Mesenchymal stem cell (in vitro differentiated cells and primary cell): ENCODE measurements around the gene RSAD1.

Experiments used
- DNase-seq: peaks from one replicate; pipeline ENCODE4 v3.0.0-alpha.2; 2013
- H2AFZ ChIP-seq: one replicate; pipeline ENCODE4 v1.6.1; 2013; ENCODE audit warnings: low read depth, mild to moderate bottlenecking, control low read depth, inconsistent platforms, low read length, moderate library complexity
- H2AK5ac ChIP-seq: 2 replicates; pipeline ENCODE4 v1.6.1; 2013; ENCODE audit warnings: low read length, moderate library complexity, mild to moderate bottlenecking, inconsistent platforms; ENCODE audit not compliant: severe bottlenecking
- H2BK120ac ChIP-seq: one replicate; pipeline ENCODE4 v1.6.1; 2013; ENCODE audit warnings: low read depth, mild to moderate bottlenecking, inconsistent platforms, low read length, moderate library complexity
- H2BK12ac ChIP-seq, 2 experiments: one replicate each; pipeline ENCODE4 v1.6.1; 2013; ENCODE audit warnings: inconsistent platforms in 2 of 2, low read length in 2 of 2, mild to moderate bottlenecking in 2 of 2, moderate library complexity in 2 of 2, control low read depth in 1 of 2
- H2BK15ac ChIP-seq: one replicate; pipeline ENCODE4 v1.6.1; 2013; ENCODE audit warnings: mild to moderate bottlenecking, low read depth, inconsistent platforms; ENCODE audit not compliant: poor library complexity, severe bottlenecking
- H2BK5ac ChIP-seq: 2 replicates; pipeline ENCODE4 v1.6.1; 2013; ENCODE audit warnings: low read depth, mild to moderate bottlenecking, low read length, control low read depth, inconsistent platforms; ENCODE audit not compliant: poor library complexity, severe bottlenecking
- H3K14ac ChIP-seq, 2 experiments: one replicate each; pipeline ENCODE4 v1.6.1; 2013; ENCODE audit warnings: inconsistent platforms in 2 of 2, low read length in 2 of 2, control low read depth in 1 of 2, mild to moderate bottlenecking in 1 of 2, moderate library complexity in 1 of 2
- H3K18ac ChIP-seq, 2 experiments: one replicate each; pipeline ENCODE4 v1.6.1; 2013; ENCODE audit warnings: inconsistent platforms in 2 of 2, low read length in 2 of 2, control low read depth in 1 of 2, low read depth in 1 of 2, mild to moderate bottlenecking in 1 of 2
- H3K23ac ChIP-seq, 2 experiments: one replicate each; pipeline ENCODE4 v1.6.1; 2013; ENCODE audit warnings: inconsistent platforms in 2 of 2, low read length in 2 of 2, mild to moderate bottlenecking in 2 of 2, moderate library complexity in 2 of 2, control low read depth in 1 of 2
- H3K27ac ChIP-seq: 2 replicates; pipeline ENCODE4 v1.5.1; 2013; ENCODE audit warnings: mild to moderate bottlenecking, moderate library complexity, low read length, control low read depth, inconsistent platforms; ENCODE audit not compliant: poor library complexity, severe bottlenecking
- H3K27me3 ChIP-seq, 2 experiments: 2 replicates each; pipeline versions ENCODE4 v1.6.1 to v1.7.0; 2013; ENCODE audit warnings: low read length in 2 of 2, mild to moderate bottlenecking in 2 of 2, moderate library complexity in 2 of 2, control low read depth in 1 of 2, inconsistent platforms in 1 of 2; ENCODE audit not compliant: control insufficient read depth in 1 of 2, insufficient read depth in 1 of 2
- H3K36me3 ChIP-seq, 2 experiments: 2 replicates each; pipeline versions ENCODE4 v1.6.1 to v1.7.0; 2013; ENCODE audit warnings: low read length in 2 of 2, control low read depth in 1 of 2, inconsistent platforms in 1 of 2, low read depth in 1 of 2, mild to moderate bottlenecking in 1 of 2; ENCODE audit not compliant: insufficient read depth in 2 of 2, control insufficient read depth in 1 of 2
- H3K4ac ChIP-seq, 2 experiments: one replicate each; pipeline ENCODE4 v1.6.1; 2013; ENCODE audit warnings: inconsistent platforms in 2 of 2, low read length in 2 of 2, mild to moderate bottlenecking in 2 of 2, moderate library complexity in 2 of 2, control low read depth in 1 of 2, low read depth in 1 of 2
- H3K4me1 ChIP-seq: 2 replicates; pipeline ENCODE4 v1.6.1; 2013; ENCODE audit warnings: low read depth, low read length, control low read depth; ENCODE audit not compliant: control insufficient read depth, insufficient read depth
- H3K4me2 ChIP-seq: 2 replicates; pipeline ENCODE4 v1.6.1; 2013; ENCODE audit warnings: low read length, mild to moderate bottlenecking, inconsistent platforms; ENCODE audit not compliant: poor library complexity, severe bottlenecking
- H3K4me3 ChIP-seq, 2 experiments: 2 replicates each; pipeline versions ENCODE4 v1.5.1 to v1.7.0; 2013; ENCODE audit warnings: low read length in 2 of 2, mild to moderate bottlenecking in 2 of 2, control low read depth in 1 of 2, low read depth in 1 of 2; ENCODE audit not compliant: insufficient read depth in 1 of 2
- H3K79me1 ChIP-seq: replicated peaks from 2 replicates; pipeline ENCODE4 v1.6.1; 2013; ENCODE audit warnings: mild to moderate bottlenecking, control low read depth, low read length, inconsistent platforms; ENCODE audit not compliant: poor library complexity, severe bottlenecking
- H3K9ac ChIP-seq: 2 replicates; pipeline ENCODE4 v1.7.0; 2013; ENCODE audit warnings: mild to moderate bottlenecking, low read length, moderate library complexity
- H3K9me3 ChIP-seq: 2 replicates; pipeline ENCODE4 v1.7.0; 2013; ENCODE audit warnings: mild to moderate bottlenecking, low read length; ENCODE audit not compliant: control insufficient read depth
- H4K8ac ChIP-seq: one replicate; pipeline ENCODE4 v1.6.1; 2013; ENCODE audit warnings: inconsistent platforms, mild to moderate bottlenecking, low read length, moderate library complexity
- H4K91ac ChIP-seq: one replicate; pipeline ENCODE4 v1.6.1; 2013; ENCODE audit warnings: mild to moderate bottlenecking, low read length, inconsistent platforms
- WGBS: methylation state at CpG from one replicate; pipeline ENCODE4 v1.1.7; 2013; ENCODE audit warnings: mixed read lengths; 5-methylcytosine and 5-hydroxymethylcytosine counted together

RSAD1 gene

GRCh38 chr17:50477976-50478375 is 684 bp upstream of the RSAD1 start:
- Histone ChIP-seq H3K4me2 (peak overlapping the region; percentile 68), H3K4me3 (peak overlapping the region in 1 of 2 experiments; percentile 98), H3K36me3 (peaks cover 18 to 24% of the 10 kb centered on the region in 2 experiments), H3K4me1 (peaks cover 12% of the 10 kb centered on the region), H3K79me1 (peaks cover 15% of the 10 kb centered on the region), H4K91ac (no peak overlapping the region), H3K9ac (peak overlapping the region; percentile 96), H2BK5ac (no peak overlapping the region), H3K9me3 (no peaks in the 10 kb centered on the region), H2AK5ac (no peak overlapping the region), H3K4ac (peak overlapping the region in 1 of 2 experiments; percentile 1), H2BK12ac (peak overlapping the region in 1 of 2 experiments; percentile 51), H3K23ac (no peak overlapping the region), H4K8ac (peak overlapping the region; percentile 41), H2AFZ (peak overlapping the region; percentile 83), H2BK15ac (no peak overlapping the region), H3K14ac (no peak overlapping the region), H3K27me3 (peaks cover 0 to 10% of the 10 kb centered on the region in 2 experiments), H3K18ac (peak overlapping the region in 1 of 2 experiments; percentile 79), H3K27ac (peak overlapping the region; percentile 69), H2BK120ac (no peak overlapping the region)
- peak; percentile 17 for DNase-seq
- 86% methylated on average over 7 of the region's 7 CpGs for WGBS

GRCh38 chr17:50479522-50480141 is 972 bp downstream of the RSAD1 start:
- Histone ChIP-seq H2AFZ (no peak overlapping the region), H4K91ac (no peak overlapping the region), H3K36me3 (peaks cover 29 to 31% of the 10 kb centered on the region in 2 experiments), H2BK15ac (no peak overlapping the region), H3K9ac (peak overlapping the region; percentile 96), H3K23ac (no peak overlapping the region), H2BK5ac (no peak overlapping the region), H3K4me3 (peak overlapping the region; percentile 28 to 98), H3K27ac (no peak overlapping the region), H3K18ac (no peak overlapping the region), H2BK120ac (no peak overlapping the region), H3K27me3 (peaks cover 0 to 4% of the 10 kb centered on the region in 2 experiments), H3K4ac (peak overlapping the region in 1 of 2 experiments; percentile 9), H4K8ac (no peak overlapping the region), H3K14ac (no peak overlapping the region), H3K79me1 (peaks cover 25% of the 10 kb centered on the region), H2BK12ac (no peak overlapping the region), H3K4me1 (peaks cover 12% of the 10 kb centered on the region), H3K4me2 (peak overlapping the region; percentile 93), H3K9me3 (no peaks in the 10 kb centered on the region), H2AK5ac (peak overlapping the region; percentile 16)
- WGBS: 19% methylated on average over 18 of the region's 19 CpGs
- DNase-seq: peak; percentile 90

GRCh38 chr17:50480142-50480764 is 1.6 kb downstream of the RSAD1 start:
- Histone ChIP-seq H3K4me1 (peaks cover 12% of the 10 kb centered on the region), H2AFZ (no peak overlapping the region), H3K36me3 (peaks cover 33 to 34% of the 10 kb centered on the region in 2 experiments)

DNA sequence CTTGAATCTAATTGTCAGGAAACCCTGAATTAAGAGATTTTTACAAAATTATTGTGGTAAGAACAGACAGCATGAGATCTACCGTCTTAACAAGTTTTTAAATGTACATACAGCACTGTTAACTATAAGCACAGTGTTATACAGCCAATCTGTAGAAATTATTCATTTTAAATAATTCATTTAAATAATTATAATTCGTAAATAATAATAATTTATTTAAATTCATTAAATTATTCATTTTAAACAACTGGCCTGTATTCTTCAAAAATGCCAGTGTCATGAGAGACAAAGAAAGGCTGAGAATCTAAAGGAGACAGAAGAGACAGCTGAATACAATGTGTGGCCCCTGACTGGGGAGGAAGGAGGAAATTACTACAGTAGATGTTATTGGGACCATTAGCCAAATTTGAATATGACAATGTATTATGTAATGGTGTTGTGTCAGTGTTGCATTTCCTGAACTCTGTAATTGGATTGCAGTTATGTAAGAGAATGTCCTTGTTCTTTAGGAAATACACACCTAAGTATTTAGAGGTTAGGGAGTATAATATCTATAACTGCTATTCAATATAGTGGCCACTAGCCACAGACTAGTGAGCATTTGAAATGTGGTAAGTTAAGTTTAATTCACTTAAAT is 2.3 kb downstream of the RSAD1 start:
- peaks cover 25% of the 10 kb centered on the region for H3K79me1 ChIP-seq
- H3K27ac ChIP-seq: no peak overlapping the region
- no peak overlapping the region for H4K91ac ChIP-seq
- no peak overlapping the region for H3K4me3 ChIP-seq
- H3K9ac ChIP-seq: peak overlapping the region; percentile 96
- H2BK15ac ChIP-seq: no peak overlapping the region
- H3K4ac ChIP-seq: no peak overlapping the region
- H2BK5ac ChIP-seq: no peak overlapping the region
- H3K27me3 ChIP-seq: peaks cover 0 to 4% of the 10 kb centered on the region in 2 experiments
- no peak overlapping the region for H3K4me2 ChIP-seq
- no peak overlapping the region for H3K18ac ChIP-seq
- DNase-seq: no peak
- no peak overlapping the region for H3K14ac ChIP-seq
- no peak overlapping the region for H2AK5ac ChIP-seq
- no peaks in the 10 kb centered on the region for H3K9me3 ChIP-seq
- H3K4me1 ChIP-seq: peaks cover 12% of the 10 kb centered on the region
- WGBS: no CpG with 5 or more reads among the region's 2 CpGs
- H3K23ac ChIP-seq: no peak overlapping the region
- no peak overlapping the region for H4K8ac ChIP-seq
- H2BK12ac ChIP-seq: no peak overlapping the region
- H3K36me3 ChIP-seq: peaks cover 38 to 40% of the 10 kb centered on the region in 2 experiments
- H2BK120ac ChIP-seq: no peak overlapping the region
- no peak overlapping the region for H2AFZ ChIP-seq

More at GRCh38 chr17:50480142-50480764, 1.6 kb downstream of the RSAD1 start:
- no peak overlapping the region for H4K8ac ChIP-seq
- H2AK5ac ChIP-seq: peak overlapping the region; percentile 16
- no peaks in the 10 kb centered on the region for H3K9me3 ChIP-seq
- H2BK5ac ChIP-seq: no peak overlapping the region
- peaks cover 0 to 4% of the 10 kb centered on the region in 2 experiments for H3K27me3 ChIP-seq
- H3K4me3 ChIP-seq: peak overlapping the region in 1 of 2 experiments; percentile 98
- H2BK12ac ChIP-seq: no peak overlapping the region
- peak overlapping the region; percentile 93 for H3K4me2 ChIP-seq
- peak overlapping the region; percentile 96 for H3K9ac ChIP-seq
- no peak overlapping the region for H2BK120ac ChIP-seq
- no peak overlapping the region for H4K91ac ChIP-seq
- no peak overlapping the region for H3K23ac ChIP-seq
- H3K14ac ChIP-seq: no peak overlapping the region
- H3K27ac ChIP-seq: no peak overlapping the region
- DNase-seq: no peak
- peaks cover 25% of the 10 kb centered on the region for H3K79me1 ChIP-seq
- H3K18ac ChIP-seq: no peak overlapping the region
- H2BK15ac ChIP-seq: no peak overlapping the region
- WGBS: 98% methylated on average over 4 of the region's 7 CpGs
- no peak overlapping the region for H3K4ac ChIP-seq
